Tibial nerve (tissue), 4 donors: ENCODE measurements around the gene PLPP1. TPM values are rescaled to one million over a fixed set of nuclear protein-coding genes. Genes with fewer than 3 reads are reported as not detected.

Source experiments
- DNase-seq, 2 donors: peaks; one replicate each; pipeline ENCODE4 v3.0.0-alpha.2; 2019; ENCODE audit warnings: low spot score in 2 of 2
- H3K27ac ChIP-seq, 4 donors: fragments of 200-600 bp; sonication (generic) in 3 of 4; one replicate each; pipeline ENCODE4 v1.5.1; 2017 to 2019; ENCODE audit warnings: mild to moderate bottlenecking in 1 of 4
- H3K27me3 ChIP-seq, 2 donors: fragments of 200-600 bp; sonication (generic) in 1 of 2; one replicate each; pipeline versions ENCODE4 v1.5.1 to v1.6.0; 2017 to 2019
- H3K36me3 ChIP-seq, 3 donors: fragments of 200-600 bp; sonication (generic); one replicate each; pipeline ENCODE4 v1.5.1; 2018 to 2019
- H3K4me1 ChIP-seq, 4 donors: fragments of 200-600 bp; sonication (generic) in 3 of 4; one replicate each; pipeline ENCODE4 v1.5.1; 2017 to 2019
- H3K4me3 ChIP-seq, 4 donors: fragments of 200-600 bp; sonication (generic) in 3 of 4; one replicate each; pipeline ENCODE4 v1.5.1; 2017 to 2019; ENCODE audit warnings: mild to moderate bottlenecking in 1 of 4, moderate library complexity in 1 of 4
- H3K9me3 ChIP-seq, 4 donors: fragments of 200-600 bp; sonication (generic) in 3 of 4; one replicate each; pipeline ENCODE4 v1.5.1; 2017 to 2019
- CTCF ChIP-seq, 5 experiments: fragments of 200-600 bp in 3 of 5; fragments of 450-650 bp in 2 of 5; sonication (generic) in 3 of 5; IDR thresholded peaks; one replicate each; pipeline ENCODE4 v1.5.1; 2016 to 2019; ENCODE audit warnings: antibody characterized with exemption in 5 of 5, mild to moderate bottlenecking in 3 of 5, moderate library complexity in 2 of 5
- EP300 ChIP-seq, 2 donors: sonication (generic); formaldehyde crosslinking; IDR thresholded peaks; one replicate each; pipeline ENCODE4 v1.6.1; 2017; ENCODE audit warnings: antibody characterized with exemption in 2 of 2, mild to moderate bottlenecking in 1 of 2
- POLR2A ChIP-seq, 2 donors: fragments of 450-650 bp; IDR thresholded peaks; one replicate each; pipeline ENCODE4 v1.6.1; 2017; ENCODE audit warnings: antibody characterized with exemption in 2 of 2, mild to moderate bottlenecking in 2 of 2, moderate library complexity in 2 of 2
- WGBS, 2 donors: methylation state at CpG; one replicate each; pipeline ENCODE4 v1.1.5; 2018; 5-methylcytosine and 5-hydroxymethylcytosine counted together
- total RNA-seq, 4 donors: library from RNA; depleted of rRNA; stranded (reverse); fragments of >200 nt; gene quantifications; one replicate each; pipeline ENCODE4 v1.1.0, GENCODE V29; 2016

PLPP1 gene
- total RNA-seq, 4 donors from 2014 or later: 380 to 568 (median 427) TPM

- H3K9me3 ChIP-seq: no peaks in the 10 kb centered on the region
- H3K36me3 ChIP-seq: peaks cover 0 to 18% (median 0%) of the 10 kb centered on the region in 3 donors
- no peak overlapping the region for H3K27ac ChIP-seq
- DNase-seq: no peak
- no peaks in the 10 kb centered on the region for H3K27me3 ChIP-seq
- H3K4me1 ChIP-seq: peaks cover 0 to 11% (median 0%) of the 10 kb centered on the region in 4 donors
- no peak overlapping the region for H3K4me3 ChIP-seq
- WGBS, 2 donors: 71 to 81% methylated on average over 3 of the region's 3 CpGs
- no peak for TF ChIP-seq EP300 (IDR thresholded peaks at IDR 0.05)
- TF ChIP-seq POLR2A (IDR thresholded peaks at IDR 0.05): no peak
Measured at GRCh38 chr5:55410845-55411244, 123.9 kb downstream of the PLPP1 start.

GRCh38 chr5:55409775-55410174 is 125.0 kb downstream of the PLPP1 start:
- no peak overlapping the region for H3K4me3 ChIP-seq
- H3K9me3 ChIP-seq: no peaks in the 10 kb centered on the region
- H3K27me3 ChIP-seq: no peaks in the 10 kb centered on the region
- peaks cover 0 to 18% (median 0%) of the 10 kb centered on the region in 3 donors for H3K36me3 ChIP-seq
- WGBS, 2 donors: 94 to 97% methylated on average over 1 of the region's 1 CpG
- no peak overlapping the region for H3K27ac ChIP-seq
- DNase-seq: no peak
- H3K4me1 ChIP-seq: peaks cover 0 to 11% (median 0%) of the 10 kb centered on the region in 4 donors
- no peak for TF ChIP-seq POLR2A (IDR thresholded peaks at IDR 0.05)
- TF ChIP-seq EP300 (IDR thresholded peaks at IDR 0.05): no peak
- no peak for TF ChIP-seq CTCF (IDR thresholded peaks at IDR 0.05)

GRCh38 chr5:55407984-55408383 is 126.8 kb downstream of the PLPP1 start:
- no peak for TF ChIP-seq CTCF (IDR thresholded peaks at IDR 0.05)
- TF ChIP-seq POLR2A (IDR thresholded peaks at IDR 0.05): no peak
- TF ChIP-seq EP300 (IDR thresholded peaks at IDR 0.05): no peak
- peaks cover 0 to 32% (median 0%) of the 10 kb centered on the region in 3 donors for H3K36me3 ChIP-seq
- 40 to 45% methylated on average over 3 of the region's 3 CpGs for whole genome bisulfite sequencing, 2 donors

GRCh38 chr5:55407059-55407684 is 127.6 kb downstream of the PLPP1 start:
- peak in 1 of 2 donors; percentile 29 for DNase-seq
- no peaks in the 10 kb centered on the region for H3K9me3 ChIP-seq
- WGBS, 2 donors: 21 to 34% methylated on average over 1 of the region's 1 CpG
- TF ChIP-seq EP300 (IDR thresholded peaks at IDR 0.05): no peak
- TF ChIP-seq POLR2A (IDR thresholded peaks at IDR 0.05): no peak
- TF ChIP-seq CTCF (IDR thresholded peaks at IDR 0.05): peak; percentile 51 to 69 (median 59)
- peak overlapping the region in 1 of 4 donors; percentile 48 for H3K27ac ChIP-seq
- H3K27me3 ChIP-seq: no peaks in the 10 kb centered on the region
- peaks cover 0 to 11% (median 0%) of the 10 kb centered on the region in 4 donors for H3K4me1 ChIP-seq
- H3K4me3 ChIP-seq: no peak overlapping the region
- peaks cover 0 to 36% (median 0%) of the 10 kb centered on the region in 3 donors for H3K36me3 ChIP-seq

More at GRCh38 chr5:55407984-55408383, 126.8 kb downstream of the PLPP1 start:
- Histone ChIP-seq H3K4me3 (no peak overlapping the region), H3K4me1 (peaks cover 0 to 11% (median 0%) of the 10 kb centered on the region in 4 donors), H3K9me3 (no peaks in the 10 kb centered on the region), H3K27ac (peak overlapping the region in 1 of 4 donors; percentile 48), H3K27me3 (no peaks in the 10 kb centered on the region)
- DNase-seq: no peak

GRCh38 chr5:55406292-55406691 is 128.5 kb downstream of the PLPP1 start:
- Histone ChIP-seq H3K36me3 (peaks cover 0 to 42% (median 0%) of the 10 kb centered on the region in 3 donors), H3K9me3 (no peaks in the 10 kb centered on the region), H3K4me1 (peaks cover 0 to 11% (median 0%) of the 10 kb centered on the region in 4 donors), H3K27ac (no peak overlapping the region), H3K4me3 (no peak overlapping the region), H3K27me3 (no peaks in the 10 kb centered on the region)
- no peak for DNase-seq
- TF ChIP-seq EP300 (IDR thresholded peaks at IDR 0.05) (no peak), CTCF (IDR thresholded peaks at IDR 0.05) (no peak), POLR2A (IDR thresholded peaks at IDR 0.05) (no peak)
- 78 to 87% methylated on average over 2 of the region's 2 CpGs for WGBS, 2 donors
